Heart left ventricle (tissue), 13 donors: ENCODE measurements around the gene YIF1B.

Experiments
- CTCF ChIP-seq, 12 donors: fragments of 200-600 bp; sonication (generic) in 4 of 12; IDR thresholded peaks; one replicate each; pipeline versions ENCODE4 v1.5.0 to v1.8.0; 2018 to 2022; ENCODE audit warnings: antibody characterized with exemption in 12 of 12, mild to moderate bottlenecking in 5 of 12
- POLR2A ChIP-seq, 2 donors: fragments of 450-650 bp; IDR thresholded peaks; one replicate each; pipeline ENCODE4 v1.6.1; 2017; ENCODE audit warnings: antibody characterized with exemption in 2 of 2, mild to moderate bottlenecking in 2 of 2, moderate library complexity in 2 of 2
- donor health status: ischemic (EF 13 %, LVEDD 7.1; RV severe dilation, severe dysfunction).
- donor health status: DM: no; HTN: yes; CAD: no.
- donor health status: DM: no; HTN: no; CAD: no.
- donor health status: ischemic (EF 25% LVEDD 6.9; RV normal size, moderate dysfunction).
- donor health status: ischemic (EF 25% LVEDD 5.7; RV mildly dilated, moderate dysfunction).
- donor health status: ischemic (EF 35%, LVEDD 5.7; RV mildly dilated, moderate dysfunction).
- donor health status: nonischemic (EF 11% LVEDD 7.7; RV severe dilation, severe dysfunction).
- donor health status: DM: yes; HTN: yes; CAD: no.
- donor health status: PGD.
- donor health status: ischemic (EF 29% LVEDD 5.4; RV normal size, mild dysfunction).
- donor health status: nonischemic (EF 23%, LVEDD 6.1; RV moderate dilation, normal function).

- no peak for TF ChIP-seq POLR2A (IDR thresholded peaks at IDR 0.05)
- no peak for TF ChIP-seq CTCF (IDR thresholded peaks at IDR 0.05)
Measured at GRCh38 chr19:38331728-38332127, 16.0 kb upstream of the YIF1B start.
